Measurements from ENCODE around the gene PIAS3.

The PIAS3 gene

DNA sequence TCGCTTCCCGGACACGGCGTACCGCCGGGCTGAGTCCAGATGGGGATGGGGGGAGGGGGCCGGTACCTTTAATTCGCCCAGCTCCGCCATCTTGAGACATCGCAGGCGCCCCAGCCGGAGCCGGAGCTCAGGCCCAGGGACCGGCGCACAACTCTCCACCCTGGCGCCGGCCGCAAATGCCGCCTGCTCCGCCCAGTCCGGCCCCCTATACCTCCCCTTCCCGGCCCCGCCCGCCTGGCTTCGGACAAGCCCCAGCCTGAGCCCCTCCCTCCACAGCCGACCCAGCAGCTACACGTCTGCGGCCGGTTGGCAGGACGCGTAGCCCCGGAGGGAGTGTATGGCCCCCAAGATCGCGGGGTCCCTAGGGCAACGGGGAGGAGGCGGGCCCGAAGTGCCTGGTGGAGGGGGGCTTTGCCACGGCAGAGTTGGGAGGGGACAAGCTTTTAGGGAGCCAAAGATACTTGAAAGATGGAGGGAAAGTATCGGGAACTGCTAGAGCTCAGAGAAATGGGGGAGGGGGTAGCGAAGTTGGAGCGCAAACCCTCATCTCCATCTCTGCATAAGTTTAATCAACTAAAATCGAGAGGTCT lies at the start of gene PIAS3:
Gene PIAS3 (minus strand): TSS at position 181 of the 590 bp plus-strand sequence. CDS start 91 bp downstream, at position 90.
- peak; percentile 82 to 87 for DNase-seq

DNA sequence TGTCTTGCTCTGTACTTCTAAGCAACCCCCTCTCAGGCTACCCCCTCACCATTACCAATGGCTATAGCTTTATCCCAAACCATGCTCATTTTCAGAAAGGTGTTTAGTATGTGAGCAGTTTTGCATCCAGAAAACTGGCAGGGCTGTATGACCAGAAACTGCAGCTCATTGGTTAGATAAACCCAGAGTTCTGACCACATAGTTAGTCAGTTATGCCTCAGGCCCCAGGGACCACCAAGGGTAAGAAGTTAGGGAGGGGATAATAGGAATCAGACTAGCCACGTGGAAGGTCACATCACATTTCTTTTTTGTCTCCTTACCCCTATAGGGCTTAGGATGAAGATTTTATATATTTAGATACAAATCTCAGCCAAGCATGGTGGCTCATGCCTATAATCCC lies 49.8 kb upstream of the PIAS3 start:
- DNase-seq: no peak

DNA sequence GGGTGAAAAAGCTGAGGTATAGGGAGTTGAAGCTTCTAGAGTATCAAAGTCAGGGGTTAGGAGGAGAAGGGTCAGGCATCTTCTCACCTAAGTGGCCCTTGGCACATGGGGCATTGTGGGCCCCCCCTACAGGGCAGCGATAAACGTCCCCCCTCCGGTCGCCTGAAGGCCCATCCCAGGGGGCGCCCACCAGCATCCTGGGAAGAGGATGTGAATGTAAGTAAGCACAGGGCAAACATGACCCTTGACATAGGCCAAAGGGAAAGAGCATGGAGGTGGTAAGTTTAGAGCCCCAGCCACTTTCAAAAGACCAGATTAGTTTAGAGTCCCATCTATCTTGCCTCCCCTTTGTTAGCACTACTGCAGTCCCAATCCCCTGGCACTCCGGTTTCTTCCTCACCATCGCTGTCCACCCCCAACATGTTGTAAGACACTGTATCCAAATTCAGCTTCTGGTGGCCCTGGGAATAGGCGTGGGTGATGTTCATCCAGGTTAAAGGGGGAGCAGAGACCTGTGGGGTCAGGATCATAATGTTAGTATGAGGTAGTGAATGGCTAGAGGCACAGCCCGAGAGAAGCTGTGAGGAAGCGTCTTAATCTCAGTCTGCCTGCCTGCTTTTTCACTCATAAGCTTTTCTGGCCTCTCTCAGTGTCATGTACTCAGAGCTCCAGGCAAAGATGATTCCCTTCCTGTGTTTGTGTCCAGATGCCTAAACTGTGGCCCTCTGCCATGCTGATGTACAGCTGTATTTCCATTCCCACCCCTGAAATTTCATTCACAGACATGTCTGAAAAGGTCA lies 48.3 kb upstream of the PIAS3 start:
- DNase-seq: no peak

DNA sequence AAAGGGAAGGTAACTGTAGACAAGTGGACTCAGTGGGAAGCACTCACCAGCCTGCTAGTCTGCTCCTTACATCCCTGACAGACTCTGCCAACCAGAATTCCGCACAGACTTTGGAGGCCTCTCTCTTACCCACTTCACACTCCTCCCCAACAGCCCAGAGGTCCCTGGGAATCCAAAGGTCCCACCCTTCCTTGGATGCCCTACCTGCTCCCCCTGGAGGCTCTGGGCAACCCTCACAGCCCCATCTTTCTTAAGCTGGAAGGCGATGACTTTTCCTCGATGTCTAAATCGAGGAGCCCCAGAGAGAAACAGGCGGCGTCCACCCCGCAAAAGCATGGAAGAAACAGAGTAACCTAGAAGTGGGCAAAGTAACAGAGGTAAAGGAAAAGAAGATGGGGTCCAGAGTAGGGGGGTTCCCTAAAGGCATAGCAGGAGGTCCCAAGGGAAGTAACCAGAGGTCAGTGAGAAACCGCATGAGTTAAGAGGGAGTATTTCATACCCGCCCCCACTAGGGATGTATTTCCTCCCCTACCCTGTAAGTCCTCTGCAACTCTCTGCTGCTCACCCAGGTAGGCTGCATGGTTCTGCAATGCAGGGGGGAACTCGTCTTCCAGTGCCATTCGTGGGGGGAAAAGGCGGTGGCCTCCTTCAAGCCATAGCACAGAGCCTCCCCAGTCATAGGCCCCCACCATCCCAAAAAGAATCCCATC lies 42.6 kb upstream of the PIAS3 start:
- DNase-seq: no peak

DNA sequence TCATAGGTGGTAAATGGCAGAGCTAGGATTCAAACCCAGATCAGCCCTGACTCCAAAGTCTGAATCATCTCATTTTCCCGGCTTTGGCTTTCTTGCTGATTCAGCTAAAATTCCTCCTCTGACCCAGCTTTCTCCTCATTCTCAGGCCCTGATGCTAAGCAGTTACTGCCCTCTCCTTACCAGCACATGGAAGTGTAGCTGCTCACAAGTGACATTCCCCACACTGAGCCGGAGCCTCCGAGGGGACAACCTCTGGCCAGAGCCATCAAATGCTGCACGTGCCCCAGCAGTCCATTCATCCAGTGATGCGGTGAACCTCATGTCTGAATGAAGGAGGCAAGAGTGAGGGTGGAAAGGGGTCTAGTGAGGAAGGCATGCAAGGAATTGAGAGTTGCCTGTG lies 39.9 kb upstream of the PIAS3 start:
- DNase-seq: no peak

DNA sequence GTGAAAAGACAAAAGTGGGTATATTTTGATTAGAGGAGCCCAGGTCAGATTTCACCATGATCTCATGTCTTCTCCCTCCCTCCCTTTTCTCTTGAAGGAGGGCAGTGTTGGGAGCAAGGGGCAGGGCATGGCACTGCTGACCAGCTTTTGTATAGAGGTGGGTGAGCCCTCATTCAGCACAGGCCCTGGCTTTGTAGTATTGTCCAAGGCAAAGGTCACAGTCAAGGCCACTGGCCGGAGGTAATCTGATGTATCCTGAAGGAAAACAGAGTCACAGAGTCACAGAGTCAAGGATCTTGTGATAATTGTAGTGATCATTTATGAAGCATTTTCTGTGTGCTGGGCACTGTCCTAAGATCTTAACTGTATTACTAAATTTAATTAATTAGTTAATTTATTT lies 39.1 kb upstream of the PIAS3 start:
- DNase-seq: no peak

DNA sequence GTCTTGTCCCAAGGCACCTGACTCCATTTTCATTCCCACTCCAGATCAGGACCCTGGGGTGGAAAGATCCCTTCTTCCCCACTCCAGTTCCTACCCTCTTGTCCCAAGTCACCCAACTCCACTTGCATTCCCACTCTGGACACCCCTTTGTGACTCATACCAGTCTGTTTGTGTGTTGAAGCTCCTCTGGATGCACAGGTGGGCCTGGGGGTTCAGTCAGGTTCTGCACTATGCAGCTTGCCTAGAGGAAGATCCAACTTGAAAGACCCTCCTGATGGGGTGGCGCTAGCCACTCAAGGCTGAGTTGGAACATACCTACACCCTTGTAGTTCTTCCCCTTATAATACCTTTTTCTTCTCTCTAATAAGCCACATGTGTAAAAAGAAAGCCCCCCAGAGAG lies 36.6 kb upstream of the PIAS3 start:
- DNase-seq: no peak

DNA sequence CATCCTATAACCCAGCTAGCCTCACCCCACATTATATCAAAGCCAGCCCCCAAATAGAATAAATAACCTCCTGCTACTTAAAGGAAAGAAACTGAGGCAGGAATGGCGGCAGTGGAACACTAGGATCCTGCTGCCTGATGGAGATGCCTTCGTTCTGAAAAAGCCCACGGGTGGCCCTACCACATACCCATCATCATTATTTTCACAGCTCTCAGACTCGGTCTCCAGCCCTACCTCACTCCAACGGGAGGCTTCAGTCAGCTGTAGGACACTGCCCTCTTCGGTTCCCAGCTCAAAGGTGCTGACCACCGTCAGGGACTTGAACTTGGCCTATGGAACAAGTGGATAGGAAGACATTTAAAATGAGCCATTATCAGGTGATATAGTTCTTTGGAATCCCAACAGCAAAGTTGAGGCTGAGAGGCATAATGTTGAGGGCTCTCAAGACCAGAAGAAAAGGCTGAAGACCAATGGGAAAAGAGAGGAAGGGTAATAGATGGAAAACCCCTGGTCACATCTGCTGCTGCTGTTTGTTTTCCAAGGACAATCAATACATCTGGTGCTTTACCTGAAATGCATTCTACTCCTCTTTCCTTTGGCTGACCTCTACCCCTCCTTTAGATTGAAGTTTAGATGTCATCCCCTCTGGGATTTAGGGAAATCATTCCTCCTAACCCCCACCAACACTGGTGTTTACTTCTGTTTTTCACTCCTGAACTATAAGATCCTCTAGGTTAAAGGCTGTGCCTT lies 34.6 kb upstream of the PIAS3 start:
- DNase-seq: no peak

DNA sequence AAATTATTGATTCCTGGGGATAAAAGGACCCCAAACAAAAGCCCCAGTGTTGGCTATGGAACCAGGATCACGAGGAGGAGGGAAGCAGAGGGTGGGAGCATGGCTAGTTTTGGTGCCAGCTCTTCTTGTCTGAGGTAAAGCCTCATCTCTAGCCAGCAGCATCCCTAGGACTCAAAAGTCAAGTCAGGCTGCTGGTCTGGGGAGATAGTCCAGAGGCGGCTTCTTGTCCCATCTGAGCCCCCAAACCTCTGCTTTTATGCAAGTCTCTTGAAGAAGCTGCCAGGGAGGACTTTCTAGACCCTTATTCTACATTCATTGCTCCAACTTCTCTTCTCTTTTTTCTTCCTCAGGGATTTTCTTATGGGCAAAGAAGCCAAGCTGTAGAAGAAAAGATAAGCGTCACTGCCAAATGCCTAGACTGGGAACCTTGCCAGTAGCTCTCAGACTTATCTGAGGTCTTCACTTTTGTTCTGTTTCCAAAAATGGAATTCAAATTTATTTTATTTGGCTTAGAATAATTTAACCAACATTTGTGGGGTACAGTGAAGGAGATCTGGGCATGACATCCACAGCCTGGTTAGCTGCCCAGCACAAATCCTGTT lies 33.7 kb upstream of the PIAS3 start:
- DNase-seq: no peak

DNA sequence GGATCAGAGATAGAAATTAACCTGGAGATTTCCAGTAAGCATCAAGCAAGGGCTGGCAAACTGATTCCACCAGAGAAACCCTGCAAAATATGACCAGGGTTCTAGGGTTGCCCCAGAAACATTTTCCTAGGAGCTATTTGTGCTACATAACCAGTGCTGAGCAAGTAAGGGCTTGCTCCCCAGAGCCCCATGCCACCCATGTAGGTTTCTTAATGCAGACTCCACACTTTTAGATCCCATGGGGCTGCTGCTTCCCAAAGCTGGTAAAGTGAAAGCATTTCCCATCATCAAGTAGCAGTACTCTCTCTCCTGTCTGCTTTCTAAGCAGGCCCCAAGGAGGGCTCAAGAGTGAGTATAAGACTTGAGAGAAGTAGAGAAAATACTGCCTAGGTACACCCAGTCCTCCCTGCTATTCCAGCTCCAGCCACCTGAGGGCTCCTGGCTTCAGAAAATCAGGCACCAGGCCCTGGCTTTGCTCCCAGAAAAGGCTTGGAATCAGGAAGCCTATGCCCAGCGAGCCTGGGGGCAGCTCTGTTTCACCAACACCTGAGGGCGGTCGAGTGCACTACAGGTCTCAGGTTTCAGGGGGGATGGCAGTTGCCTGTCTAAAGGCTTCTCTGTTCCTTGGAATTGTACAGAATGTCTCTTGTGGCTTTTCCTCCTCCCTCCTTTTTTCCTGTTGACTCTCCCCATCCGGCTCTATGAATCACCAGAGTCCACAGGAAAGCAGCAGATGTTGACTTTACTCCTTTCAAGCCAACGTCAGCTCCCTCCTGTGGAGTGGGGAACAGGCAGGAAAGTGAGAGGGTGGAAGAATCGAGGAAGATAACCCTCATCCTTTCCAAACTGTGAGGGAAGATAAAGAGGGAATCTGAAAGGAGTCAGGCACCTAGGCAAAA lies 33.0 kb upstream of the PIAS3 start:
- DNase-seq: peak; percentile 59 to 68

DNA sequence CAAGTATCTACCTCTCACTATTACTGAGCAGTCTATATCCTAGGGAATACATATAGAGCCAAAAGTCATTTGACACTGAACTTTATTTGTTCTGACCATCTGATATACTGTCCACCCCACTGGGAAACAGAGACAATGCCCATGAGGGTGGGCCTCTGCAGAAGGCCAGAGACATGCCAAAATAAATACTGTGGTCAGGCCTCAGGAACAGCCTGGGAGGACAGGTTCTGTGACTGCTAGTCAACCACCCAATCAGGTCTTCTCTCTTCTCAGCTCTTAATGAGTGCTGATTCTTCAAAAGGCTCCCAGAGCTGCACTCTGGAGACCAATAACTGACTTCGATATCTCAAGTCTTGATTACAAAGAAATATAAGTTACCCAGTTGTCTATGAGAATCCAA lies 32.3 kb upstream of the PIAS3 start:
- no peak for DNase-seq

DNA sequence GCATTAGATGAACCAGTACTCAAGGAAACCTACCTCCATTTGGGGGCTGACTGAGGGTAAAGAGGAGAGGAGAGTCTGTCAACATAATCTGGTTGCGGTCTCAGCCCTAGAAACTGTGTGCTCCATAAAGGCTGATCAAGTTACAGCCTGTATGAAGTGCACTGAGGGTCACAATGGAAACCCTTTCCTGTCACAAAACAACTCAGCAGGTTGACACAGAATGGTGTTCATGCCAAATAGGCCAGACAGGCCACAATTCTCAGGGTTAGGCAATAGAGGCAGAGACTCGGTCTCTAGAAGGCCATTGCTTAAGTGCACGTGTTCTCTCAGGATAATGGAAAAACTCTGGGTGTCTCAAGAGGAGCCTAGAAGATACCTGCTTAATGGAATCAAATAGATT lies 30.8 kb upstream of the PIAS3 start:
- no peak for DNase-seq

DNA sequence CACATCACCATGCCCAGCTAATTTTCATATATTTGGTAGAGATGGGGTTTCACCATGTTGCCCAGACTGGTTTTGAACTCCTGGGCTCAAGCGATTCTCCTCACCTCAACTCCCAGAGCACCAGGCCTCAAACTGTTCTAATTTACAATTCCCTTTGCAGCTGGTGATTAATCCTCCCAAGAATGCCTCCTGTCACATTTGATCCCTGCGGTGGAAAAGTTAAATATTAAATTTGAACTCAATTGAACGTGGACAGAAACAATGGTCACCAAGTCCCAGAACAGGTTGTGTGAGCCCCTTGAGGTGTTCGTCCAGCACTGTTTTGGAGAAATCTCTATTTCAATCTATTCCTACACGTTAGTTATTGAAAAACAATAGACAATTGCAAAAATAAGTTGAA lies 28.8 kb upstream of the PIAS3 start:
- DNase-seq: no peak

DNA sequence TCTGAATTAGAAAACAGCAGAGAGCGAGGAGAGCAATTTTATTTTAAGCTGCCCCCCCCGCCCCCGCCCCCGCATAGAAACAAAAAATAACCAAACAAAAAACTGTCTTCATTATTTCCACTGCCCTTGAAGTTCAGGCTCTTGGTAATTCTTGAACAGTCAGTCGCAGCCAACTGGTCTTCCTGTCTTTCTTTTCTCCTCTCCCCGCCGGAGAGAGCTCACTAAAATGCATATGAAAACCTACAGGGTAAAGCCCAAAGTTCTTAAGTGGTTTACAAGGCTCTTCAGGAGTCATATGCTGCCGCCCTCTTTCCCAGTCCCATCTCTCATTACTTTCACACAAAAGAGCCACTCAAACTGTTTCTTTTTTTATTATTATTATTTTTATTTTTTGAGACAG lies 27.9 kb upstream of the PIAS3 start:
- no peak for DNase-seq

DNA sequence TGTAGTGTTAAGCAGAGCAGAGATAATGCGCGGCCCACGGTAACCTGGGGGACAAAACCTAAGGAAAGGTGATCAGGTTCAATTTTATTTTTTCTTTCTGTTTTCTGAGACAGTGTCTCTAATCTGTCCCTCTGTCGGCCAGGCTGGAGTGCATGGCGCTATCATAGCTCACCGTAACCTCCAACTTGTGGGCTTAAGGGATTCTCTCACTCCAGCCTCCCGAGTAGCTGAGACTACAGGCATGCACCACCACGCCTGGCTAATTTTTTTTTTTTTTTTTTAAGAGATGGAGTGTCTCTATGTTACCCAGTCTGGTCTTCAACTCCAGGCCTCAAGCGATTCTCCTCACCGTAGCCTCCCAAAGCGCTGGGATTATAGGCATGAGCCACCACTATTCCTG lies 27.5 kb upstream of the PIAS3 start:
- no peak for DNase-seq

DNA sequence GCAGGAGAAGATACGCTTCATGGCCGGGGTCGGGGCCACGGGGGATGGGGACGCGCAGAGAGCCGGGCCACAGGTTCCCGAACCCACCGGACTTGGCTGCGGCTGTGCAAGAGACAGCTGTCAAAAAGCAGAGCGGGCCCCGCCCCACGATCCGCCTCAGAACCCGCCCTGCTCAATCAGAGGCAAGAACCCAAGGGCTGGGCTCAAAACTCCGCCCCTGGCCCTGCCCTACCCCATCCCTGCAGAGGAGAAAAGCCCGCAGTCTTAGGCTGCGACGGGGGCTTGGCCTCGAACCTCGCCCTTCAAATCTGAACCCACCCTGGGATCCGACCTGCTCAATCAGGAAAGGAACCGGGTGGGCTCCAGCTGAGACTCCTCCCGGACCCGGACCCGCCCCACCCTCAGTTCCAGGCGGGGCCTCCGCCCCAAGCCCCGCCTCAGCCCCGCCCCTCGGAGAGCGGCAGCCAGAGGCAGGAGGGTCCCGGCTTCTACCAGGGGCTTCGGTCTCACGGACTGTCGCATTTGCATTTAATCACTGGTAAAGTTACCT lies 26.9 kb upstream of the PIAS3 start, which contains the start of gene ANKRD35:
Gene ANKRD35 (minus strand): TSS at position 129 of the 550 bp plus-strand sequence. CDS start 108 bp downstream, at position 21.
- peak; percentile 58 for DNase-seq

DNA sequence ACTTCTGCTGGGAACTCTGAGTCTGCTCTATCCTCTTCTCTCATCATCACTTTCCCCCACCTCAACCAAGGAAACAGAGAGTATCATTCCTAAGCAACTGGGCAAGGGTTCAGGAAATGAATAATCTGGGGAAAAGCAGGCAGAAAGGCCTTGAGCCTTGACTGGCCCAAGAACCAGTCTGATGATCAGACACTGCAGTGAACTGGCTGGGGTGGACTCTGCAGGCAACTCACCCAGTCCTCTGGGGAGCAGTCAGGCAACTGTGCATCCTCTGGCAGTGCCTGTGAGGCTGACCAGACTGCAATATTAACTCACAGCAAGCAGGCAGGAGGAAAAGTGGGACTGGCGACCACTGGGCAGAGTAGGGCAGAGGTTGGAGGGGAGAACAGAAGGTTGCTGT lies 25.8 kb upstream of the PIAS3 start:
- DNase-seq: no peak

DNA sequence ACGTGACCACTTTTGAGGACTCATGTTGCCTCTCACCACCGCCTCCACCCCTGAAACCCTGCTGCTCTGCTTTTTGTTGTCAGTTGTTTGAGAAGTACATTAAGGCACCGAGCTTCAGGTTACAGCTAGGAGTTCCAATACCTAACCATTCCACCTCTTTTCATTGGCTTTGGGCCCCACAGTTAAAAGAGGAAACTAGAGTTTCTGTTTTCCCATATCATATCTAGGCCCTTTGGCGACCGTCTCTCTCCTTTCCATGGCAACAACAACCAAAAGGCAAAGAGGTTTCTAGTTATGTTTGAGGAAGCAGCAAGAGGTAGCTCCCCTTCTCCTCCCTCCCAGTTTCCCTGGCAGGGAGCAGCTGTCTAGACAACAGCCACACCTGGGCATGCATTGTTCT lies 20.9 kb upstream of the PIAS3 start:
- DNase-seq: no peak

DNA sequence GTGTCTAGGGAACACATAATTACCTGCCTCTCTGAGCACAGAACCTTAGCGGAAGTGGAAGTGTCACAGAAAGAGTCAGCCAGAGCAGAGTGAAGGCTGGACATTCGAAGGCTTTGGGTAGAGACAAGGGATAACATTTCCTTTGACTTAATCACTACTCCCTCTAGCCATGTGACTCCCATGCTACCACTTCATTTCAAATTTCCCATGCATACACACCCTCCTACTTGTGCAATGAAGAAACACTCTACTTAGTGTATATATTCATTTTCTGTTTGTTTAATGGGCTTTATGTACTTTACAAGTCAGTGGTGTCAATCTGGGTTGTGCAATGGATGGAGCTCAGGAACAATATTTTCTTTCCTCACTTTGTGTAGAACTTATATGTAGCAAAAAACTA lies 19.8 kb upstream of the PIAS3 start:
- no peak for DNase-seq

DNA sequence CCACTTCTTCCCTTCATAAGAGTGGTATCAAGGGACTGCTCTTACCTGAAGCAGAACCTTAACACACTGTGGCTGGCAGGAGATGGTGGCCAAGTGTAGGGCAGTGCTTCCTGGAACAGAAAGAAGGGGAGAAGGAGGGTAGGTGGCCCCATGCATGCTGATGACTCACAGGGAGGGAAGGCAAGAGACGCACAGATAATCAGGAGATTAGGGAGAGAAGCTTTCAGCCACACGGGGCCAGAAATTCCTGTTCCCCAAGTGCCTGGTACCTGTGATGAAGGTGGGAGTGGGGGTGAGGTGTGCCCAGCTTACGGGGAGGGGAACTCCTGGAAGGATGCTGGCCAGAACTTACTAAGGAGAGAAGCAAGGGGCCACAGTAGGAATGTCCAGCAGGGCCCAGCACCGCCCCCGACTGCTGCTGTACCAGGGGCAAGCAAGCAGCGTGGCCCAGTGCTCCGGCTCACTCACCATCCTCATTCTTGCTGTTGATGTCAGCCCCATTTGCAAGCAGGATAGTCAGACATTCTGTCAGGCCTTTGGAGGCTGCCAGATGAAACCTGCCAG lies 19.1 kb upstream of the PIAS3 start:
- DNase-seq: no peak

DNA sequence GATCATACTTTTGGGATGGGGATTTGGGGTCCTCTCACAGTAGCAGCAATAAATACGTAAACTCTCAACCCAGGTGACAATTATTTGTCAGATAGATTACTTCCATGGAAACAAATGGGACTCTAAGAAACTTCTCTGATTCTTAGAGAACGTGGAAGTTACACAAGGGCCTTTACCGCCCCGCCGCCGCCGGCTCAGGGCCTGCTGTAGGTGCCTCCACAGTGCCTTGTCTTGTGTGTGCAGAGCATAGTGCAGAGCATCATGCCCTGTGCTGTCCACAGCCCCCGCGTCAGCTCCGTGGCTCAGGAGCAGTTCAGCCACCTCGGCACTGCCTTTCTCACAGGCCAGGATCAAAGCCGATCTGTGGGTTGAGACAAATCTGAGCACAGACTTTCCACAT lies 15.8 kb upstream of the PIAS3 start:
- DNase-seq: no peak
